IPS-18a (cell line): ENCODE data around the gene ABCA5.

ENCODE experiments used
- H3K27ac ChIP-seq: one replicate; pipeline ENCODE4 v1.5.1; 2013; ENCODE audit warnings: low read length
- H3K27me3 ChIP-seq: one replicate; pipeline ENCODE4 v1.6.1; 2013; ENCODE audit warnings: mild to moderate bottlenecking, low read length; ENCODE audit not compliant: control insufficient read depth, insufficient read depth
- H3K36me3 ChIP-seq: one replicate; pipeline ENCODE4 v1.6.1; 2013; ENCODE audit warnings: low read depth, low read length; ENCODE audit not compliant: control insufficient read depth
- H3K4me1 ChIP-seq: one replicate; pipeline ENCODE4 v1.6.1; 2013; ENCODE audit warnings: low read depth, low read length; ENCODE audit not compliant: control insufficient read depth
- H3K4me3 ChIP-seq: one replicate; pipeline ENCODE4 v1.5.1; 2013; ENCODE audit warnings: low read length
- H3K9ac ChIP-seq: one replicate; pipeline ENCODE4 v1.6.1; 2013; ENCODE audit warnings: mild to moderate bottlenecking, low read length, moderate library complexity
- H3K9me3 ChIP-seq: one replicate; pipeline ENCODE4 v1.6.1; 2013; ENCODE audit warnings: low read depth, low read length; ENCODE audit not compliant: control insufficient read depth

Gene ABCA5

DNA sequence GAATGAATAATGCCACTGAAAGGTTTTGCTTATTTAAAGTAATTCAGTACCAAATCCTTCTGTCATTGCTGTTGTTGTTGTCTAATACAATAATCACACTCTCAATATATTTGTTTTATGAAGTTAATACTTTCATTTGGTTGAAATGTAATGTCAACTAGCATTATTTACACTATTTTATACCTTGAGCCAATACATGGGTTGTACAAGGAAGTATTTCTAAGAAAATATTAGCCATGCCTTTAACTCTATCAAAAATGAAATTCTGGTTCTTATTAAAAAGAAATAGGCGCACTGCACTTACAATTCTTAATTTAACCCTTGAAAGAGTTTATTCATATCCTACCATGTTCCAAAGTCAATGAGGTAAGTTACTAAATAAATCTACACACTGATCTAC is 80.7 kb downstream of the ABCA5 start:
- Histone ChIP-seq H3K36me3 (no peaks in the 10 kb centered on the region), H3K4me1 (no peaks in the 10 kb centered on the region), H3K27ac (no peak overlapping the region), H3K27me3 (no peaks in the 10 kb centered on the region), H3K4me3 (no peak overlapping the region), H3K9ac (no peak overlapping the region), H3K9me3 (no peaks in the 10 kb centered on the region)

DNA sequence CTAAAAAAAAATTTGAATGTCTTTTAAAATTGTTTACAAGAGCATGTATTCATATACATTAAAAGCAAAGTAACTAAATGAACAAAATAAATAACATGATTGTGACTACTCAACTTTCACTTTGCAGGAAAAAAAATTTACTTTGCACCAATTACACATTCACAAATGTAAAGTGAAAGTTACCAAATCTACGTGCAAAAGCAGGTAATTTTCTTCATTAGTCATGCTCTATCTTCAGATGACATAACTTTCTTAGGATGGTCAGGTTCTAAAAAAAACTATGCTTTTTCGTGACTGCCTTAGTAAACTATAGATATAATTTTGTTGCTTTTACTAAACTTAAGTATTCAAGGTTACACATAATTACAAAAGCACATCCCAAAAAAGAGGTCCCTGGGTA is 81.3 kb downstream of the ABCA5 start:
- H3K27ac ChIP-seq = no peak overlapping the region
- H3K27me3 ChIP-seq = no peaks in the 10 kb centered on the region
- H3K36me3 ChIP-seq = no peaks in the 10 kb centered on the region
- H3K4me1 ChIP-seq = no peaks in the 10 kb centered on the region
- H3K9ac ChIP-seq = no peak overlapping the region
- no peak overlapping the region for H3K4me3 ChIP-seq
- H3K9me3 ChIP-seq = no peaks in the 10 kb centered on the region

DNA sequence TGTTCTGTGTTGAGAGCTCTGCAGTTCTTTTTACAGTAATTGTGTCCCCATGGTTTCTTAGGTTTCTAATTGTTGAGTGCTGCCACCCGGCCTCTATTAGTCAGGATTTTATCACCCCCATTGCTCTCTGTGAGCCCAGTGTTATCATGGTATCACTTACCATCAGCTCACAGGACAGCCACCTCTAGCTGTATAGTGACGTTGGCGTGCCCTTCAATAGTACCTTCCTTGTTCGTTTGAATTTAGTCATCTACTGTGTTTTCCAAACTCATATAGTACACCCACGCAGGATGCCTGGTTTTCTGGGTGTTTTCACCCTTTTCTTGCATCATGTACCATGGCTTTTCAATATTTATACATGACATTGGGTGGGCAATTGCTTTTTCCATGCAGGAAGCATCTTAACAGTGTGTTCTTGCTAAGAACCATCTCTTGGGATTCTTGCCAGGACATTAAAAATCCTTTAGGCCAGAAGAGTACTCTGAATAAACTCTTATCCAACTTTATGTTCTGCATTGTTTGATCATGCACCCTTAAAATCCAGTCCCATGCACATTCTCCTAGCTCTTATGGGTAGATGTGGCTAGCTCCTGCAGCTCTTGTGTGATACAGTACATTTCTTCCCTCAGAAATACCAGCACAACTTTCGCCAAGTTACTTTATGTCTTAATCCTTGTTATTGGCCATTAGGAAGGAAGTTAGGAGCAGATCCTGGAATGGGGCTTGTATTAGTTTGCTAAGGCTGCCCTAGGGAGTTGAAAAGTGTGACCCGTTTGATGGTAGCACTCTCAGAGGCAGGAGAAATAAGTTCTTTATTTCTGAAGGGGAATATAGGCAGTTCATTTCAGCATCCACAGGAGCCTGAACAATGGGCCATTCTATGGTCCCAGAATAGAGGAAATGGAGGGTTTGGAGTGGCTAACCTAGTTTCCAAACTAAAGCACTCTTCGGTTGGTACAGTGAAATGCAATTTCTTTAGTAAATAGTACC is 87.0 kb downstream of the ABCA5 start:
- Histone ChIP-seq H3K27me3 (no peaks in the 10 kb centered on the region), H3K36me3 (no peaks in the 10 kb centered on the region), H3K4me3 (no peak overlapping the region), H3K4me1 (no peaks in the 10 kb centered on the region), H3K27ac (no peak overlapping the region), H3K9ac (no peak overlapping the region), H3K9me3 (no peaks in the 10 kb centered on the region)

- H3K9ac ChIP-seq = no peak overlapping the region
- no peak overlapping the region for H3K4me3 ChIP-seq
- H3K27ac ChIP-seq = no peak overlapping the region
- H3K27me3 ChIP-seq = no peaks in the 10 kb centered on the region
- no peaks in the 10 kb centered on the region for H3K4me1 ChIP-seq
- no peaks in the 10 kb centered on the region for H3K9me3 ChIP-seq
- no peaks in the 10 kb centered on the region for H3K36me3 ChIP-seq
Measured at GRCh38 chr17:69236946-69237345, 90.0 kb downstream of the ABCA5 start.

GRCh38 chr17:69236464-69236863 is 90.5 kb downstream of the ABCA5 start:
- H3K36me3 ChIP-seq = no peaks in the 10 kb centered on the region
- H3K4me3 ChIP-seq = no peak overlapping the region
- H3K27me3 ChIP-seq = no peaks in the 10 kb centered on the region
- H3K9me3 ChIP-seq = no peaks in the 10 kb centered on the region
- H3K27ac ChIP-seq = no peak overlapping the region
- H3K4me1 ChIP-seq = no peaks in the 10 kb centered on the region
- H3K9ac ChIP-seq = no peak overlapping the region

DNA sequence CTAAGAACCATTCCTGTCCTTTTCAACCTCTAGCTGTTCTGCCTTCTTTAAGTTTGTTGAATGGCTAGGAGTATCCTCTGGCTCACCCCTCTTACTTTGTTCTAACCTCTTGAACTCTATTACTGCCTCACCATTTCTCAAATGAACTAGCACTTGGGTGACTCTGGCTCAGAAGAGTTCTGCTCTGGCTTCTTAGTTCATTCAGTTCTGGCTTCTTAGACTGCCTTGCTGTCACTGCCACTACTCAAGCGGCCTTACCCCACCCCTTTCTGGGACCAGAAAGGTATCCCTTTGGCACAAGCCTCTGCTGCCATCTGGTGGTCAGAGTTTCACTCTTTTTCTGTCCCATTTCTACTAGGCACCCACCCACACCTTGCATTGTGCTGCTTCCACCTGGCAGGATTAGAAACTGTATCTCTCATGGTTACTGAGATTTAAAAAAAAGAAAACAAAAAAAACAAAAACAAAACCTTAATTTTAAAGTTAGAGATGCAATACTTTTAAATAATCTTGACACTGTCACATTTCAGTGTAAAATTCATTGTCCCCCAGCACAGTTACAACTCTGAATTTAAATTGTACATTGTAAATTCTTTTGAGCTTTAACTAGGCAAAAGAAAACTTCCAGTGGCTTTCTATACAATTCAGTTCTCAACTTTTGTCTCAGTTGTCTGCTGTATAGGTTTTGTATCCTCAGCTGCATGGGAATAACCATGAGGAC is 91.4 kb downstream of the ABCA5 start:
- H3K9ac ChIP-seq = no peak overlapping the region
- no peak overlapping the region for H3K27ac ChIP-seq
- no peaks in the 10 kb centered on the region for H3K4me1 ChIP-seq
- no peaks in the 10 kb centered on the region for H3K36me3 ChIP-seq
- no peaks in the 10 kb centered on the region for H3K27me3 ChIP-seq
- no peak overlapping the region for H3K4me3 ChIP-seq
- H3K9me3 ChIP-seq = no peaks in the 10 kb centered on the region

- no peaks in the 10 kb centered on the region for H3K36me3 ChIP-seq
- H3K4me1 ChIP-seq = no peaks in the 10 kb centered on the region
- H3K27ac ChIP-seq = no peak overlapping the region
- no peaks in the 10 kb centered on the region for H3K9me3 ChIP-seq
- no peak overlapping the region for H3K9ac ChIP-seq
- H3K4me3 ChIP-seq = no peak overlapping the region
- H3K27me3 ChIP-seq = no peaks in the 10 kb centered on the region
Measured at GRCh38 chr17:69232650-69233049, 94.3 kb downstream of the ABCA5 start.

DNA sequence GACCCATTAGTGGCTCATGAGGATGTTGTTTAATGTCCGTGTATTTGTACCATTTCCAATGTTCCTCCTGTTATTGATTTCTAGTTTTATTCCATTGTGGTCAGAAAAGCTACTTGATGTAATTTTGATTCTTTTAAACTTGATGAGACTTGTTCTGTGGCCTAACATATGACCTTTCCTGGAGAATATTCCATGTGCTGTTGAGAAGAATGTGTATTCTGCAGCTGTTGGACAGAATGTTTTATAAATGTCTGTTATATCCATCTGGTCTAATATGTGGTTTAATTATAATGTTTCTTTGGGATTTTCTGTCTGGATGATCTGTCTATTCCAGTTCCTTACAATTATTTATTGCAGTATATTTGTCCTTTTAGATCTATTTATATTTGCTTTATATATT is 95.4 kb downstream of the ABCA5 start:
- Histone ChIP-seq H3K36me3 (no peaks in the 10 kb centered on the region), H3K27me3 (no peaks in the 10 kb centered on the region), H3K4me3 (no peak overlapping the region), H3K27ac (no peak overlapping the region), H3K4me1 (no peaks in the 10 kb centered on the region), H3K9ac (no peak overlapping the region), H3K9me3 (no peaks in the 10 kb centered on the region)

GRCh38 chr17:69230939-69231338 is 96.0 kb downstream of the ABCA5 start:
- no peaks in the 10 kb centered on the region for H3K9me3 ChIP-seq
- no peak overlapping the region for H3K27ac ChIP-seq
- no peaks in the 10 kb centered on the region for H3K36me3 ChIP-seq
- H3K4me1 ChIP-seq = no peaks in the 10 kb centered on the region
- no peak overlapping the region for H3K4me3 ChIP-seq
- H3K27me3 ChIP-seq = no peaks in the 10 kb centered on the region
- H3K9ac ChIP-seq = no peak overlapping the region

GRCh38 chr17:69228576-69228975 is 98.4 kb downstream of the ABCA5 start, which contains the start of gene ABCA10:
Gene ABCA10 (minus strand): TSS chr17:69228824. CDS start chr17:69225358, 3,466 bp downstream.
- H3K4me1 ChIP-seq = no peaks in the 10 kb centered on the region
- no peak within 1 kb of the TSS for H3K9ac ChIP-seq
- H3K9me3 ChIP-seq = no peaks in the 10 kb centered on the region
- H3K4me3 ChIP-seq = no peak within 1 kb of the TSS
- H3K36me3 ChIP-seq = no peaks in the 10 kb centered on the region
- H3K27ac ChIP-seq = no peak within 1 kb of the TSS
- H3K27me3 ChIP-seq = no peaks in the 10 kb centered on the region

- no peak overlapping the region for H3K4me3 ChIP-seq
- no peaks in the 10 kb centered on the region for H3K4me1 ChIP-seq
- no peak overlapping the region for H3K9ac ChIP-seq
- H3K27ac ChIP-seq = no peak overlapping the region
- no peaks in the 10 kb centered on the region for H3K9me3 ChIP-seq
- no peaks in the 10 kb centered on the region for H3K36me3 ChIP-seq
- H3K27me3 ChIP-seq = no peaks in the 10 kb centered on the region
Measured at GRCh38 chr17:69228018-69228417, 98.9 kb downstream of the ABCA5 start.
